HepG2 (cell line): ENCODE results near the gene CPOX.

Experiments
- CTCF ChIP-seq: sonication (generic); formaldehyde crosslinking; IDR thresholded peaks from 2 replicates; pipeline ENCODE4 v1.5.0; 2020; ENCODE audit warnings: mild to moderate bottlenecking, missing genetic modification reagents, moderate library complexity
- FOXA1 ChIP-seq, 2 experiments: fragments of 450-650 bp in 1 of 2; sonication (generic) in 1 of 2; formaldehyde crosslinking in 1 of 2; IDR thresholded peaks; 2 replicates each; pipeline versions ENCODE4 v1.4.0 to v1.6.1; 2016 to 2020; ENCODE audit warnings: missing genetic modification reagents in 1 of 2
- HNF4A ChIP-seq: sonication (generic); formaldehyde crosslinking; IDR thresholded peaks from 2 replicates; pipeline ENCODE4 v1.4.0; 2020; ENCODE audit warnings: missing genetic modification reagents
- JDP2 ChIP-seq: sonication (generic); formaldehyde crosslinking; IDR thresholded peaks from 2 replicates; pipeline ENCODE4 v1.8.1; 2022; ENCODE audit warnings: missing genetic modification reagents, borderline replicate concordance
- POLR2A ChIP-seq, 2 experiments: IDR thresholded peaks; 2 replicates each; pipeline ENCODE4 v1.6.1; 2011; ENCODE audit warnings: low read depth in 2 of 2, low read length in 2 of 2, mild to moderate bottlenecking in 1 of 2, moderate library complexity in 1 of 2; ENCODE audit not compliant: insufficient read depth in 1 of 2
- POLR2AphosphoS2 ChIP-seq: IDR thresholded peaks from 2 replicates; pipeline ENCODE4 v1.6.1; 2011; ENCODE audit warnings: low read depth, low read length, improper control_type of control experiment
- RAD51 ChIP-seq: fragments of 450-650 bp; IDR thresholded peaks from 2 replicates; pipeline ENCODE4 v1.6.1; 2016; ENCODE audit warnings: borderline replicate concordance
- SSRP1 ChIP-seq: IDR thresholded peaks from 2 replicates; pipeline ENCODE4 v1.6.1; 2016; ENCODE audit warnings: control low read depth
- TAF1 ChIP-seq: sonication (generic); formaldehyde crosslinking; IDR thresholded peaks from 2 replicates; pipeline ENCODE4 v1.4.0; 2020; ENCODE audit warnings: missing genetic modification reagents

- TF ChIP-seq POLR2AphosphoS2 (no peak), CTCF (CRISPR knock-in tag) (no peak), HNF4A (CRISPR knock-in tag) (no peak), SSRP1 (no peak), JDP2 (CRISPR knock-in tag) (no peak), POLR2A (IDR thresholded peaks at IDR 0.05; ENCODE audit: insufficient read depth in 1 of 2, low read depth in 2 of 2, low read length in 2 of 2) (no peak), TAF1 (no peak), RAD51 (no peak), FOXA1 (IDR thresholded peaks at IDR 0.05) (no peak), FOXA1 (CRISPR knock-in tag; IDR thresholded peaks at IDR 0.05) (no peak)
Measured at GRCh38 chr3:98603580-98603979, 10.2 kb upstream of the CPOX start.
